Smooth muscle cell (in vitro differentiated cells): Measurements from ENCODE around the gene MORN1. TPM values are rescaled to one million over a fixed set of nuclear protein-coding genes. Genes with fewer than 3 reads are reported as not detected.

ENCODE experiments used
- DNase-seq: peaks from one replicate; lab custom pipeline; 2025; ENCODE audit not compliant: unreplicated experiment; lab: John Stamatoyannopoulos, UW
- H2AFZ ChIP-seq: fragments of 200-600 bp; sonication (generic); 2 replicates; pipeline ENCODE4 v1.6.0; 2016; ENCODE audit warnings: antibody characterized with exemption, low read depth, mild to moderate bottlenecking
- H3F3A ChIP-seq: fragments of 200-600 bp; sonication (generic); 2 replicates; pipeline ENCODE4 v1.6.0; 2017; ENCODE audit warnings: antibody characterized with exemption, low read depth
- H3K27ac ChIP-seq: fragments of 200-600 bp; sonication (generic); 2 replicates; pipeline ENCODE4 v1.5.1; 2016; ENCODE audit warnings: low read depth, mild to moderate bottlenecking
- H3K27me3 ChIP-seq: fragments of 200-600 bp; sonication (generic); 2 replicates; pipeline ENCODE4 v1.6.1; 2016; ENCODE audit warnings: low read depth, mild to moderate bottlenecking
- H3K36me3 ChIP-seq: fragments of 200-600 bp; sonication (generic); 2 replicates; pipeline ENCODE4 v1.5.1; 2016; ENCODE audit warnings: low read depth
- H3K4me1 ChIP-seq: fragments of 200-600 bp; sonication (generic); 2 replicates; pipeline ENCODE4 v1.5.1; 2016; ENCODE audit warnings: low read depth
- H3K4me2 ChIP-seq: fragments of 200-600 bp; sonication (generic); 2 replicates; pipeline ENCODE4 v1.6.0; 2016; ENCODE audit warnings: mild to moderate bottlenecking
- H3K4me3 ChIP-seq: fragments of 200-600 bp; sonication (generic); 2 replicates; pipeline ENCODE4 v1.5.1; 2016; ENCODE audit warnings: mild to moderate bottlenecking
- H3K79me2 ChIP-seq: fragments of 200-600 bp; sonication (generic); 2 replicates; pipeline ENCODE4 v1.6.0; 2016; ENCODE audit warnings: low read depth, mild to moderate bottlenecking
- H3K9ac ChIP-seq: fragments of 200-600 bp; sonication (generic); 2 replicates; pipeline ENCODE4 v1.6.0; 2016; ENCODE audit warnings: low read depth
- H3K9me3 ChIP-seq: fragments of 200-600 bp; sonication (generic); replicated peaks from 2 replicates; pipeline ENCODE4 v1.5.1; 2016; ENCODE audit warnings: low read depth
- H4K20me1 ChIP-seq: fragments of 200-600 bp; sonication (generic); 2 replicates; pipeline ENCODE4 v1.6.0; 2016; ENCODE audit warnings: low read depth
- whole genome bisulfite sequencing: methylation state at CpG from one replicate; pipeline ENCODE4 v1.1.7; 2016; ENCODE audit warnings: low lambda C conversion rate; 5-methylcytosine and 5-hydroxymethylcytosine counted together
- polyA plus RNA-seq: library from polyadenylated mRNA; unstranded; fragments of >200 nt; fragmentation: Nextera tagmentation; extraction: Ambion mirVana; gene quantifications from 2 replicates; pipeline ENCODE4 v1.2.1, GENCODE V29; 2016
- total RNA-seq: library from RNA; depleted of rRNA; stranded (reverse); fragments of >200 nt; gene quantifications from 2 replicates; pipeline ENCODE4 v1.2.3, GENCODE V29; 2014
- TF ChIP-seq, protein P1 (sequence below): fragments of 200-600 bp; sonication (generic); IDR thresholded peaks from 2 replicates; pipeline ENCODE4 v1.5.1; 2017; ENCODE audit warnings: borderline replicate concordance, mild to moderate bottlenecking, antibody characterized with exemption; ENCODE audit not compliant: insufficient read depth, poor library complexity, severe bottlenecking

Gene MORN1
- total and polyA plus RNA-seq, 2 experiments from 2014 or later = 4.9 to 6.2 TPM

DNA sequence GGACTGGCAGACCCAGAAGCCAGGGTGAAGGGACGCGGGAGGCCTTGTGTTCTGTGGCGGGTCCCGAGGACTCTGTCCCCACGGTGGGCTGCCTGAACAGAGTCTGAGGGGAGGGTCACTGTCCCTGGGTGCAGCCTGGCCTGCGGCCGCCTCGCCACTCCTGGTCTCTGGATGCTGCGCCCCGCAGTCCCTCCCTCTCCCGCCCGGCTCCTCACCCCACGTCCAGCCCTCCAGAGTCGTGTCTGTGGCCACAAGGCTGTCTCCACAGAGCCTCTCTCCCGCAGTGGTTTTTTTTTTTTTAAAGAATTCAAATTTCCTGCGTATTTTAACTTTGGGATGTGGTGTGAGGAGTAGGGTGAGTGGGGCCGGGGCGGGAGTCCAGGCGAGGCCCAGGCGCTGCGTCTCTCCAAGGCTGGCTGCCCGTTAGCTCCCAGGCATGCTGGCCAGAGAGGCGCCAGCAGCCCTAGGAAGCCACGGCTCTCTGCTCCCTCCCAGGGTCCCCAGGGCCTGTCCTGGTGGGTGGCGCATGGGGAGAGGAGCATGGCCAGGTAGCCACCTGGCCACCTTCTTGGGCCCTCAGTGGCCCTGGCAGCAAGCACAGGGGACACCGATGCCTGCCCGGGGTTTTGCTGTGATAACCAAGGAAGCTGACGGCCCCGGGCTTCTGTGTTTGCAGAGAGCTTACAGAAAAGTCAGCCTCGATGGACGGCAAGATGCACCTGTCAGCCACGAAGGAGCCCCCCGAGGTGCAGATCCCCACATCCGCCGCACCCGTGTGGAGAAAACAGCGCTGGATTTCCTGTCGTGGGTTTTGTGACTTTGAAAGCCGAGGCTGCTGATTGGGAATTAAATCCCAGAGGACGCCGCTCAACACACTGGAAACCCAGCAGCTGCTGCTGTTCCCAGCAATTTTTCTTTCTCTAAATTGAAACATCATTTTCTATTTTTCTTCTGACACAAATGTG lies 72.8 kb downstream of the MORN1 start:
- no peaks in the 10 kb centered on the region for H3K9me3 ChIP-seq
- no peak for DNase-seq
- H3K79me2 ChIP-seq = no peaks in the 10 kb centered on the region
- peaks cover 48% of the 10 kb centered on the region for H3K4me1 ChIP-seq
- H3K4me3 ChIP-seq = no peak overlapping the region
- 83% methylated on average over 41 of the region's 41 CpGs for WGBS
- peak overlapping the region; percentile 49 for H3K27ac ChIP-seq
- H4K20me1 ChIP-seq = no peaks in the 10 kb centered on the region
- no peaks in the 10 kb centered on the region for H3K27me3 ChIP-seq
- peak overlapping the region; percentile 22 for H3K9ac ChIP-seq
- peaks cover 19% of the 10 kb centered on the region for H3F3A ChIP-seq
- no peaks in the 10 kb centered on the region for H3K36me3 ChIP-seq
- TF ChIP-seq, protein P1, sequence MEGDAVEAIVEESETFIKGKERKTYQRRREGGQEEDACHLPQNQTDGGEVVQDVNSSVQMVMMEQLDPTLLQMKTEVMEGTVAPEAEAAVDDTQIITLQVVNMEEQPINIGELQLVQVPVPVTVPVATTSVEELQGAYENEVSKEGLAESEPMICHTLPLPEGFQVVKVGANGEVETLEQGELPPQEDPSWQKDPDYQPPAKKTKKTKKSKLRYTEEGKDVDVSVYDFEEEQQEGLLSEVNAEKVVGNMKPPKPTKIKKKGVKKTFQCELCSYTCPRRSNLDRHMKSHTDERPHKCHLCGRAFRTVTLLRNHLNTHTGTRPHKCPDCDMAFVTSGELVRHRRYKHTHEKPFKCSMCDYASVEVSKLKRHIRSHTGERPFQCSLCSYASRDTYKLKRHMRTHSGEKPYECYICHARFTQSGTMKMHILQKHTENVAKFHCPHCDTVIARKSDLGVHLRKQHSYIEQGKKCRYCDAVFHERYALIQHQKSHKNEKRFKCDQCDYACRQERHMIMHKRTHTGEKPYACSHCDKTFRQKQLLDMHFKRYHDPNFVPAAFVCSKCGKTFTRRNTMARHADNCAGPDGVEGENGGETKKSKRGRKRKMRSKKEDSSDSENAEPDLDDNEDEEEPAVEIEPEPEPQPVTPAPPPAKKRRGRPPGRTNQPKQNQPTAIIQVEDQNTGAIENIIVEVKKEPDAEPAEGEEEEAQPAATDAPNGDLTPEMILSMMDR = no peak
- H3K4me2 ChIP-seq = no peak overlapping the region
- H2AFZ ChIP-seq = no peak overlapping the region

DNA sequence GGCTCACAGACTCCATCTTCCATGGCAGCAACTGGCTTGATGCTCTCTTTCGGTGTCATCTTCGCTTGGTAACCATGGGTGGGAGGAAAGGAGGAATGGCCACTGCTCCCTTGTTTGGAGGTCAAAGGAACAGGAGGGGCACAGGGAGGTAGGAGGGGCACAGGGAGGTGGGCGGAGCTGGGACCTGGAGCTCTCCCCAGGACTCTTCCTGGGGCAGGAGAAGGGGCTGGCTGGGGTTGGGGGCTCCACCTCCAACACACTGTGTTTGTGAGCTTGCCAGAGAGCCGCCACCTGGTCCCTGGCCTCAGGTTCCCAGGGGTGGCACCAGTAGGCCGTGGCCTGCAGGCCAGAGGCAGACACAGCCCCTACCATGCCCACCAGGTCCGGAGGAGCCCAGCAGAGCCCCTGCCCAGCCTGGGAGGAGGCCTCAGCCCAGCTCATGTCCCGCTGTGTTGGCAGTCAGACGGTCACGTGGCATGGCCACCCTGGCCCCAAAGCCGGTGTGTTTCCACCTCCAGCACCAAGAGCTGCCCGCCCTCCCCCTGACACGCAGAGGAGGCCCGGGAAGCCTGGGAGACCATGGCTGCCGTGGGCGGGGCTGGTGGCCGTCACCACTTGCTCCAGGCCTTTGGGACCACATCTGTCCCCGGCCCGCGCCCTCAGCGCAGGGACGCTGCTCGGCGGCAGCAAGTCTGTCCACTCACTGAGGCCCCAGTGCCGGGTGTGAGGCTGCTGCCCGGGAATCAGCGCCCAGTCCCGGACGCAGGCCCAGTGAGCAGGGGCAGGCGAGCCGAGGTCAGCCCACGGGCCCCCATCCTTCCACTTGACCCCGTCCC lies 73.9 kb downstream of the MORN1 start:
- no peaks in the 10 kb centered on the region for H3K27me3 ChIP-seq
- H3K9ac ChIP-seq = no peak overlapping the region
- peak overlapping the region; percentile 7 for H3K4me2 ChIP-seq
- H3K9me3 ChIP-seq = no peaks in the 10 kb centered on the region
- no peaks in the 10 kb centered on the region for H3K36me3 ChIP-seq
- peaks cover 45% of the 10 kb centered on the region for H3K4me1 ChIP-seq
- H4K20me1 ChIP-seq = no peaks in the 10 kb centered on the region
- no peak for DNase-seq
- TF ChIP-seq, protein P1 = no peak
- peak overlapping the region; percentile 91 for H3K27ac ChIP-seq
- peaks cover 19% of the 10 kb centered on the region for H3F3A ChIP-seq
- no peak overlapping the region for H3K4me3 ChIP-seq
- 95% methylated on average over 31 of the region's 32 CpGs for WGBS
- no peak overlapping the region for H2AFZ ChIP-seq
- H3K79me2 ChIP-seq = no peaks in the 10 kb centered on the region

DNA sequence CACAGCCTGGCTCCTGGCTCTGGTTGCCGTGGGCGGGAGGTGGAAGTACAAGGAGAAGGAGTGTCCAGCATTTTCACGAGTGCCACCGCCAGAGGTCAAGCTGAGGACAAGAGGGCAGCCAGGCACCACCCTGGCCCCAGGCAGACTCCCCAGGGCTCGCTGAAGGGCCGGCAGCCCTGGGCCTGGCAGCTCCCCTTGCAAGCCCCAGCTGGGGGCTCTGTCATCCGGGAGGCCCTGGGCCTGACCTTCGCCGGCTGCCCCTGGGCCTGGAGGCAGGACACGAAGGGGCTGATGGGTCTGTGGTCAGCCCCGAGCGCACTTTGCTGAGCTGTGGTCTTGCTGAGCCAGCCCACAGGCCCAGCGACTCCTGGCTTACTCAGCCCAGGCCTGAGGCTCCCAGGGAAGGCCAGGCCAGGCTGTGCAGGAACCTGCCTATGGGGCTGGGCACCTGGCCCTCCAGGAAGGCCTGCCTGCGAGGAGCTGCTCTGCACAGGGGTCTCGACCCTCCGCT lies 74.8 kb downstream of the MORN1 start:
- Histone ChIP-seq H3K4me2 (peak overlapping the region; percentile 97), H3K4me3 (no peak overlapping the region), H3K36me3 (no peaks in the 10 kb centered on the region), H3K79me2 (no peaks in the 10 kb centered on the region), H3K4me1 (peaks cover 45% of the 10 kb centered on the region), H3K27ac (peak overlapping the region; percentile 91), H3F3A (peaks cover 19% of the 10 kb centered on the region), H2AFZ (no peak overlapping the region), H3K9me3 (no peaks in the 10 kb centered on the region), H3K9ac (peak overlapping the region; percentile 37), H3K27me3 (no peaks in the 10 kb centered on the region), H4K20me1 (no peaks in the 10 kb centered on the region)
- WGBS = 52% methylated on average over 16 of the region's 16 CpGs
- TF ChIP-seq, protein P1 = no peak
- DNase-seq = no peak
